NOMO-1 (cell line): ENCODE data around the gene SNAPC4.
"Not testable (repeated sequence)": the region's sequence is repeated elsewhere in the genome, so short reads cannot be mapped to it uniquely, and the experiment has no call there.

Experiments used
- DNase-seq, 2 experiments: peaks; one replicate each; lab custom pipeline; 2025; ENCODE audit not compliant: unreplicated experiment in 2 of 2; lab: John Stamatoyannopoulos, UW

Gene SNAPC4

GRCh38 chr9:136359774-136360718 lies 39.9 kb downstream of the SNAPC4 start:
- DNase-seq = no peak

- no peak for DNase-seq
Measured at GRCh38 chr9:136358888-136359287, 41.1 kb downstream of the SNAPC4 start.

GRCh38 chr9:136358016-136358415 lies 42.0 kb downstream of the SNAPC4 start:
- no peak for DNase-seq

- no peak for DNase-seq
Measured at GRCh38 chr9:136357202-136357725, 42.7 kb downstream of the SNAPC4 start.

- no peak for DNase-seq
Measured at GRCh38 chr9:136355616-136356557, 44.1 kb downstream of the SNAPC4 start.

GRCh38 chr9:136354592-136355085 lies 45.3 kb downstream of the SNAPC4 start:
- DNase-seq = no peak

GRCh38 chr9:136353757-136354488 lies 46.0 kb downstream of the SNAPC4 start:
- DNase-seq = no peak

GRCh38 chr9:136353088-136353487 lies 46.9 kb downstream of the SNAPC4 start:
- no peak for DNase-seq

- DNase-seq = no peak
Measured at GRCh38 chr9:136352682-136353081, 47.3 kb downstream of the SNAPC4 start.

- DNase-seq = not testable (repeated sequence)
Measured at GRCh38 chr9:136351868-136352267, 48.1 kb downstream of the SNAPC4 start.

GRCh38 chr9:136351252-136351800 lies 48.6 kb downstream of the SNAPC4 start:
- DNase-seq = no peak
